GM23338 (cell line): ENCODE data around the gene ELP2.

Source experiments
- CREB1 ChIP-seq: fragments of 250-450 bp; sonication (Bioruptor Pico); IDR thresholded peaks from 2 replicates; pipeline ENCODE4 v1.5.0; 2020; ENCODE audit warnings: low read depth, mild to moderate bottlenecking, moderate library complexity
- EZH2 ChIP-seq: fragments of 200-600 bp; sonication (generic); IDR thresholded peaks from one replicate; pipeline ENCODE4 v1.8.0; 2017; ENCODE audit warnings: antibody characterized with exemption, mild to moderate bottlenecking, low read depth; ENCODE audit not compliant: unreplicated experiment
- EZH2phosphoT487 ChIP-seq: fragments of 200-600 bp; sonication (generic); IDR thresholded peaks from one replicate; pipeline ENCODE4 v1.8.1; 2018; ENCODE audit warnings: antibody characterized with exemption; ENCODE audit not compliant: unreplicated experiment
- JUNB ChIP-seq: IDR thresholded peaks from one replicate; pipeline ENCODE4 v1.6.1; 2016; ENCODE audit warnings: antibody characterized with exemption; ENCODE audit not compliant: unreplicated experiment
- NANOG ChIP-seq: IDR thresholded peaks from 2 replicates; pipeline ENCODE4 v1.6.1; 2016; ENCODE audit warnings: antibody characterized with exemption, borderline replicate concordance
- POLR2AphosphoS5 ChIP-seq: IDR thresholded peaks from 2 replicates; pipeline ENCODE4 v1.6.1; 2016; ENCODE audit warnings: antibody characterized with exemption, low read depth
- STAT1 ChIP-seq: IDR thresholded peaks from one replicate; pipeline ENCODE4 v1.6.1; 2016; ENCODE audit warnings: antibody characterized with exemption; ENCODE audit not compliant: unreplicated experiment
- ZNF114 ChIP-seq: fragments of 250-450 bp; sonication (Bioruptor Pico); IDR thresholded peaks from 2 replicates; pipeline ENCODE4 v1.5.0; 2020; ENCODE audit warnings: mild to moderate bottlenecking, moderate library complexity
- ZNF331 ChIP-seq: fragments of 250-450 bp; sonication (Bioruptor Pico); IDR thresholded peaks from 2 replicates; pipeline ENCODE4 v1.5.0; 2020; ENCODE audit warnings: low read depth, mild to moderate bottlenecking, moderate library complexity
- TF ChIP-seq, protein P1 (sequence below): IDR thresholded peaks from one replicate; pipeline ENCODE4 v1.6.1; 2018; ENCODE audit warnings: antibody characterized with exemption; ENCODE audit not compliant: unreplicated experiment
- TF ChIP-seq, protein P2 (sequence below), 2 experiments: fragments of 200-600 bp in 1 of 2; sonication (generic) in 1 of 2; conservative IDR thresholded peaks; 2 replicates each; pipeline versions ENCODE4 v1.5.1 to v1.6.1; 2016 to 2017; ENCODE audit warnings: antibody characterized with exemption in 2 of 2, low read depth in 2 of 2, mild to moderate bottlenecking in 2 of 2, moderate library complexity in 1 of 2

DNA sequence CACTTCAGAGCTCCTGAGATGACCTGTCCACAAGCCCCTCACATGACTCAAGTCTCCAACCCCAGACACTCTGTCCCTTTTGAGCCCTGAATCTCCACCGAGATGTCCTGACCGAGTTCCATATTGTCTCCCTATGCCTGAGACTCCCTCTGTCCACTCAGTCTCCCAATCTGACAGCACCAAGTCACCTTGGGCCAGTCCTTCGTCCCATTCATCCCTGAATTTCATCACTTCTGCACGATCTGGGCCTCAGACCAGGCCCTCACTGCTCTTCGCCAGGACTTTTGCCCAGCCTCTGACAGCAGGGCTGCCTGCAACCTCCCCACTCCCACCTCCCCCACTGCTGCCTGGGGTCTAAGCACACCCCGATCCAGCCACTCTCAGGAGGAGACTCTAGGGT, 53.3 kb downstream of the ELP2 start:
- TF ChIP-seq, protein P1, sequence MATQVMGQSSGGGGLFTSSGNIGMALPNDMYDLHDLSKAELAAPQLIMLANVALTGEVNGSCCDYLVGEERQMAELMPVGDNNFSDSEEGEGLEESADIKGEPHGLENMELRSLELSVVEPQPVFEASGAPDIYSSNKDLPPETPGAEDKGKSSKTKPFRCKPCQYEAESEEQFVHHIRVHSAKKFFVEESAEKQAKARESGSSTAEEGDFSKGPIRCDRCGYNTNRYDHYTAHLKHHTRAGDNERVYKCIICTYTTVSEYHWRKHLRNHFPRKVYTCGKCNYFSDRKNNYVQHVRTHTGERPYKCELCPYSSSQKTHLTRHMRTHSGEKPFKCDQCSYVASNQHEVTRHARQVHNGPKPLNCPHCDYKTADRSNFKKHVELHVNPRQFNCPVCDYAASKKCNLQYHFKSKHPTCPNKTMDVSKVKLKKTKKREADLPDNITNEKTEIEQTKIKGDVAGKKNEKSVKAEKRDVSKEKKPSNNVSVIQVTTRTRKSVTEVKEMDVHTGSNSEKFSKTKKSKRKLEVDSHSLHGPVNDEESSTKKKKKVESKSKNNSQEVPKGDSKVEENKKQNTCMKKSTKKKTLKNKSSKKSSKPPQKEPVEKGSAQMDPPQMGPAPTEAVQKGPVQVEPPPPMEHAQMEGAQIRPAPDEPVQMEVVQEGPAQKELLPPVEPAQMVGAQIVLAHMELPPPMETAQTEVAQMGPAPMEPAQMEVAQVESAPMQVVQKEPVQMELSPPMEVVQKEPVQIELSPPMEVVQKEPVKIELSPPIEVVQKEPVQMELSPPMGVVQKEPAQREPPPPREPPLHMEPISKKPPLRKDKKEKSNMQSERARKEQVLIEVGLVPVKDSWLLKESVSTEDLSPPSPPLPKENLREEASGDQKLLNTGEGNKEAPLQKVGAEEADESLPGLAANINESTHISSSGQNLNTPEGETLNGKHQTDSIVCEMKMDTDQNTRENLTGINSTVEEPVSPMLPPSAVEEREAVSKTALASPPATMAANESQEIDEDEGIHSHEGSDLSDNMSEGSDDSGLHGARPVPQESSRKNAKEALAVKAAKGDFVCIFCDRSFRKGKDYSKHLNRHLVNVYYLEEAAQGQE, result no peak
- TF ChIP-seq, protein P2, sequence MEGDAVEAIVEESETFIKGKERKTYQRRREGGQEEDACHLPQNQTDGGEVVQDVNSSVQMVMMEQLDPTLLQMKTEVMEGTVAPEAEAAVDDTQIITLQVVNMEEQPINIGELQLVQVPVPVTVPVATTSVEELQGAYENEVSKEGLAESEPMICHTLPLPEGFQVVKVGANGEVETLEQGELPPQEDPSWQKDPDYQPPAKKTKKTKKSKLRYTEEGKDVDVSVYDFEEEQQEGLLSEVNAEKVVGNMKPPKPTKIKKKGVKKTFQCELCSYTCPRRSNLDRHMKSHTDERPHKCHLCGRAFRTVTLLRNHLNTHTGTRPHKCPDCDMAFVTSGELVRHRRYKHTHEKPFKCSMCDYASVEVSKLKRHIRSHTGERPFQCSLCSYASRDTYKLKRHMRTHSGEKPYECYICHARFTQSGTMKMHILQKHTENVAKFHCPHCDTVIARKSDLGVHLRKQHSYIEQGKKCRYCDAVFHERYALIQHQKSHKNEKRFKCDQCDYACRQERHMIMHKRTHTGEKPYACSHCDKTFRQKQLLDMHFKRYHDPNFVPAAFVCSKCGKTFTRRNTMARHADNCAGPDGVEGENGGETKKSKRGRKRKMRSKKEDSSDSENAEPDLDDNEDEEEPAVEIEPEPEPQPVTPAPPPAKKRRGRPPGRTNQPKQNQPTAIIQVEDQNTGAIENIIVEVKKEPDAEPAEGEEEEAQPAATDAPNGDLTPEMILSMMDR (conservative IDR thresholded peaks at IDR 0.05; ENCODE audit: low read depth in 2 of 2), result no peak
- TF ChIP-seq POLR2AphosphoS5 (no peak), STAT1 (no peak), EZH2phosphoT487 (no peak), JUNB (no peak), CREB1 (no peak), EZH2 (no peak), ZNF331 (no peak), NANOG (no peak), ZNF114 (CRISPR knock-in tag) (no peak)
